Liver (tissue), 5 donors: ENCODE measurements around the gene ATAD1. TPM values are rescaled to one million over a fixed set of nuclear protein-coding genes. Genes with fewer than 3 reads are reported as not detected.

Source experiments
- polyA plus RNA-seq, 2 donors: library from polyadenylated mRNA; stranded (reverse) in 1 of 2; unstranded in 1 of 2; fragments of 200-250 nt in 1 of 2; fragments of >200 nt in 1 of 2; fragmentation: Nextera tagmentation in 1 of 2; extraction: Ambion mirVana in 1 of 2; gene quantifications; one replicate each; pipeline versions ENCODE4 v1.2.1 to v1.2.3, GENCODE V29; 2013 to 2015
- small RNA-seq: library from RNA; depleted of rRNA; stranded (forward); fragments of <200 nt; gene quantifications from one replicate; pipeline ENCODE3, GENCODE V24; 2014
- total RNA-seq, 2 donors: library from RNA; depleted of rRNA; stranded (reverse); fragments of >200 nt; gene quantifications; one replicate each; pipeline ENCODE4 v1.2.3, GENCODE V29; 2014
- donor health status: healthy.
- donor health status: healthy.
- donor health status: healthy.

The ATAD1 gene
- total and polyA plus RNA-seq, 4 donors = 12.6 to 33.4 (median 13.1) TPM

Small RNA genes lying within 50 kb of the gene (small RNA-seq; reads per million reads assigned to genes)
- not detected for gene RN7SL78P

Other genes with a start within 250 kb of the ATAD1 start
- gene PAPSS2, start 158.3 kb downstream of the ATAD1 start, total RNA-seq = 10 to 100 TPM; 24.3 to 86.5 TPM
- gene PAPSS2, start 158.3 kb downstream of the ATAD1 start, polyA plus RNA-seq = 10 to 100 TPM; 55.6 to 63.0 TPM
- gene KLLN, start 45.3 kb upstream of the ATAD1 start, total RNA-seq = under 1 TPM; 0.17 to 0.42 TPM
- gene KLLN, start 45.3 kb upstream of the ATAD1 start, polyA plus RNA-seq = under 1 TPM; 0.21 to 0.28 TPM
- 10 to 100 TPM; 55.0 to 76.6 TPM for gene PTEN, start 45.4 kb upstream of the ATAD1 start, total RNA-seq
- gene PTEN, start 45.4 kb upstream of the ATAD1 start, polyA plus RNA-seq = 10 to 100 TPM; 11.5 to 20.1 TPM